HepG2 (cell line): ENCODE results near the gene DGAT2. TPM values are rescaled to one million over a fixed set of nuclear protein-coding genes. Genes with fewer than 3 reads are reported as not detected.

Source experiments
- GLI4 ChIP-seq: sonication (generic); formaldehyde crosslinking; IDR thresholded peaks from 2 replicates; pipeline ENCODE4 v1.5.1; 2020; ENCODE audit warnings: missing genetic modification reagents, mild to moderate bottlenecking, moderate library complexity, borderline replicate concordance
- NRL ChIP-seq: sonication (generic); formaldehyde crosslinking; IDR thresholded peaks from 2 replicates; pipeline ENCODE4 v1.5.0; 2020; ENCODE audit warnings: missing genetic modification reagents, mild to moderate bottlenecking, moderate library complexity, borderline replicate concordance
- RFX5 ChIP-seq: IDR thresholded peaks from 2 replicates; pipeline ENCODE4 v1.6.1; 2011; ENCODE audit warnings: low read depth, low read length, improper control_type of control experiment
- TEAD3 ChIP-seq: optimal IDR thresholded peaks from 2 replicates; pipeline ENCODE3; 2016; ENCODE audit warnings: borderline replicate concordance
- U2AF2 ChIP-seq: fragments of 200-400 bp; formaldehyde crosslinking; IDR thresholded peaks from 2 replicates; pipeline ENCODE4 v1.6.1; 2017; ENCODE audit warnings: low read depth, mild to moderate bottlenecking, low read length
- ZNF766 ChIP-seq: sonication (generic); formaldehyde crosslinking; IDR thresholded peaks from 2 replicates; pipeline ENCODE4 v1.5.0; 2020; ENCODE audit warnings: missing genetic modification reagents, borderline replicate concordance
- ZNF83 ChIP-seq: sonication (generic); formaldehyde crosslinking; IDR thresholded peaks from 2 replicates; pipeline ENCODE4 v1.4.0; 2020; ENCODE audit warnings: missing genetic modification reagents, mild to moderate bottlenecking, borderline replicate concordance
- polyA plus RNA-seq, 8 experiments: library from polyadenylated mRNA; depleted of rRNA in 3 of 8; stranded (reverse) in 7 of 8; unstranded in 1 of 8; fragments of >200 nt; fragmentation: Illumina TruSeq in 4 of 8; extraction: Trizol in 4 of 8; gene quantifications; 2 replicates each; pipeline versions ENCODE4 v1.2.1 to v1.2.3, GENCODE V29; 2011 to 2016; ENCODE audit warnings: low read depth in 4 of 8, missing spikeins in 1 of 8, mixed read lengths in 1 of 8; ENCODE audit not compliant: insufficient read depth in 1 of 8
- total RNA-seq, 5 experiments: library from RNA; depleted of rRNA; stranded (reverse); fragments of >200 nt; fragmentation: Illumina TruSeq; extraction: Trizol; gene quantifications; 2 replicates each; pipeline ENCODE4 v1.2.3, GENCODE V29; 2016; ENCODE audit warnings: low read depth in 1 of 5
- TF ChIP-seq, protein P1 (sequence below): sonication (generic); formaldehyde crosslinking; IDR thresholded peaks from 2 replicates; pipeline ENCODE4 v1.4.0; 2020; ENCODE audit warnings: missing genetic modification reagents, low read depth, mild to moderate bottlenecking, borderline replicate concordance
- TF ChIP-seq, protein P2 (sequence below): fragments of 450-650 bp; IDR thresholded peaks from 2 replicates; pipeline ENCODE4 v1.6.1; 2017
- TF ChIP-seq, protein P3 (sequence below): sonication (generic); formaldehyde crosslinking; IDR thresholded peaks from 2 replicates; pipeline ENCODE4 v1.4.0; 2020; ENCODE audit warnings: missing genetic modification reagents
- TF ChIP-seq, protein P4 (sequence below): sonication (generic); formaldehyde crosslinking; IDR thresholded peaks from 2 replicates; pipeline ENCODE4 v1.5.0; 2020; ENCODE audit warnings: mild to moderate bottlenecking, missing genetic modification reagents

DGAT2 gene
- total and polyA plus RNA-seq, 2 of the 13 experiments (the other 11 are each of a cell fraction or from before 2014, with no cell fraction given), result 39.0 to 65.6 TPM

DNA sequence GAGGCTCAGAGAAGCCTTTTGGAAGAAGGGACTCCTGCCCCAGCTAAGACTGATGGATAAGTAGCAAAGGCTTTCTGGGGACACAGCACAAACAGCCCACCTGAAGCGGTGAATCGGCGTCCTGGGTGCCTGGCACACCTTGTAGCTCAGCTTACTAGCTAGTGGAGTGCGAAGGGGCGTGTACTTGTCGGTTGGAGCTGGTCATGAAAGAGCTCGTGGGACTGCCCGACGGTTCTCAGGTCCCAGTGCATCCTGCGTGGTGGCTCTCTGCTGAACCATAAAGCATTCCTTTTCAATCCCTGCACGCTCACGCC lies 45.7 kb downstream of the DGAT2 start (continued):
- TF ChIP-seq GLI4 (CRISPR knock-in tag) (no peak), RFX5 (no peak), ZNF766 (CRISPR knock-in tag) (no peak), U2AF2 (no peak), NRL (0 out of 2 replicates have a peak, but pooled peaks have one; percentile 32), TEAD3 (CRISPR knock-in tag) (no peak), ZNF83 (CRISPR knock-in tag) (no peak)
- TF ChIP-seq, protein P1, sequence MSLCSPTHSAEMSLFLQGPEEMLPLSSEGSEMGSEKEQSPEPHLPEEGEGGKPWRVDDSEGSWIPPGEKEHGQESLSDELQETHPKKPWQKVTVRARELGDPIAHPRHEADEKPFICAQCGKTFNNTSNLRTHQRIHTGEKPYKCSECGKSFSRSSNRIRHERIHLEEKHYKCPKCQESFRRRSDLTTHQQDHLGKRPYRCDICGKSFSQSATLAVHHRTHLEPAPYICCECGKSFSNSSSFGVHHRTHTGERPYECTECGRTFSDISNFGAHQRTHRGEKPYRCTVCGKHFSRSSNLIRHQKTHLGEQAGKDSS, result peak; percentile 30; the same call in 1 of the 2 replicates
- TF ChIP-seq, protein P2, sequence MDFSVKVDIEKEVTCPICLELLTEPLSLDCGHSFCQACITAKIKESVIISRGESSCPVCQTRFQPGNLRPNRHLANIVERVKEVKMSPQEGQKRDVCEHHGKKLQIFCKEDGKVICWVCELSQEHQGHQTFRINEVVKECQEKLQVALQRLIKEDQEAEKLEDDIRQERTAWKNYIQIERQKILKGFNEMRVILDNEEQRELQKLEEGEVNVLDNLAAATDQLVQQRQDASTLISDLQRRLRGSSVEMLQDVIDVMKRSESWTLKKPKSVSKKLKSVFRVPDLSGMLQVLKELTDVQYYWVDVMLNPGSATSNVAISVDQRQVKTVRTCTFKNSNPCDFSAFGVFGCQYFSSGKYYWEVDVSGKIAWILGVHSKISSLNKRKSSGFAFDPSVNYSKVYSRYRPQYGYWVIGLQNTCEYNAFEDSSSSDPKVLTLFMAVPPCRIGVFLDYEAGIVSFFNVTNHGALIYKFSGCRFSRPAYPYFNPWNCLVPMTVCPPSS, result no peak
- TF ChIP-seq, protein P3, sequence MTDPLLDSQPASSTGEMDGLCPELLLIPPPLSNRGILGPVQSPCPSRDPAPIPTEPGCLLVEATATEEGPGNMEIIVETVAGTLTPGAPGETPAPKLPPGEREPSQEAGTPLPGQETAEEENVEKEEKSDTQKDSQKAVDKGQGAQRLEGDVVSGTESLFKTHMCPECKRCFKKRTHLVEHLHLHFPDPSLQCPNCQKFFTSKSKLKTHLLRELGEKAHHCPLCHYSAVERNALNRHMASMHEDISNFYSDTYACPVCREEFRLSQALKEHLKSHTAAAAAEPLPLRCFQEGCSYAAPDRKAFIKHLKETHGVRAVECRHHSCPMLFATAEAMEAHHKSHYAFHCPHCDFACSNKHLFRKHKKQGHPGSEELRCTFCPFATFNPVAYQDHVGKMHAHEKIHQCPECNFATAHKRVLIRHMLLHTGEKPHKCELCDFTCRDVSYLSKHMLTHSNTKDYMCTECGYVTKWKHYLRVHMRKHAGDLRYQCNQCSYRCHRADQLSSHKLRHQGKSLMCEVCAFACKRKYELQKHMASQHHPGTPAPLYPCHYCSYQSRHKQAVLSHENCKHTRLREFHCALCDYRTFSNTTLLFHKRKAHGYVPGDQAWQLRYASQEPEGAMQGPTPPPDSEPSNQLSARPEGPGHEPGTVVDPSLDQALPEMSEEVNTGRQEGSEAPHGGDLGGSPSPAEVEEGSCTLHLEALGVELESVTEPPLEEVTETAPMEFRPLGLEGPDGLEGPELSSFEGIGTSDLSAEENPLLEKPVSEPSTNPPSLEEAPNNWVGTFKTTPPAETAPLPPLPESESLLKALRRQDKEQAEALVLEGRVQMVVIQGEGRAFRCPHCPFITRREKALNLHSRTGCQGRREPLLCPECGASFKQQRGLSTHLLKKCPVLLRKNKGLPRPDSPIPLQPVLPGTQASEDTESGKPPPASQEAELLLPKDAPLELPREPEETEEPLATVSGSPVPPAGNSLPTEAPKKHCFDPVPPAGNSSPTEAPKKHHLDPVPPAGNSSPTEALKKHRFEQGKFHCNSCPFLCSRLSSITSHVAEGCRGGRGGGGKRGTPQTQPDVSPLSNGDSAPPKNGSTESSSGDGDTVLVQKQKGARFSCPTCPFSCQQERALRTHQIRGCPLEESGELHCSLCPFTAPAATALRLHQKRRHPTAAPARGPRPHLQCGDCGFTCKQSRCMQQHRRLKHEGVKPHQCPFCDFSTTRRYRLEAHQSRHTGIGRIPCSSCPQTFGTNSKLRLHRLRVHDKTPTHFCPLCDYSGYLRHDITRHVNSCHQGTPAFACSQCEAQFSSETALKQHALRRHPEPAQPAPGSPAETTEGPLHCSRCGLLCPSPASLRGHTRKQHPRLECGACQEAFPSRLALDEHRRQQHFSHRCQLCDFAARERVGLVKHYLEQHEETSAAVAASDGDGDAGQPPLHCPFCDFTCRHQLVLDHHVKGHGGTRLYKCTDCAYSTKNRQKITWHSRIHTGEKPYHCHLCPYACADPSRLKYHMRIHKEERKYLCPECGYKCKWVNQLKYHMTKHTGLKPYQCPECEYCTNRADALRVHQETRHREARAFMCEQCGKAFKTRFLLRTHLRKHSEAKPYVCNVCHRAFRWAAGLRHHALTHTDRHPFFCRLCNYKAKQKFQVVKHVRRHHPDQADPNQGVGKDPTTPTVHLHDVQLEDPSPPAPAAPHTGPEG, result 0 out of 2 replicates have a peak, but pooled peaks have one; percentile 30
- TF ChIP-seq, protein P4, sequence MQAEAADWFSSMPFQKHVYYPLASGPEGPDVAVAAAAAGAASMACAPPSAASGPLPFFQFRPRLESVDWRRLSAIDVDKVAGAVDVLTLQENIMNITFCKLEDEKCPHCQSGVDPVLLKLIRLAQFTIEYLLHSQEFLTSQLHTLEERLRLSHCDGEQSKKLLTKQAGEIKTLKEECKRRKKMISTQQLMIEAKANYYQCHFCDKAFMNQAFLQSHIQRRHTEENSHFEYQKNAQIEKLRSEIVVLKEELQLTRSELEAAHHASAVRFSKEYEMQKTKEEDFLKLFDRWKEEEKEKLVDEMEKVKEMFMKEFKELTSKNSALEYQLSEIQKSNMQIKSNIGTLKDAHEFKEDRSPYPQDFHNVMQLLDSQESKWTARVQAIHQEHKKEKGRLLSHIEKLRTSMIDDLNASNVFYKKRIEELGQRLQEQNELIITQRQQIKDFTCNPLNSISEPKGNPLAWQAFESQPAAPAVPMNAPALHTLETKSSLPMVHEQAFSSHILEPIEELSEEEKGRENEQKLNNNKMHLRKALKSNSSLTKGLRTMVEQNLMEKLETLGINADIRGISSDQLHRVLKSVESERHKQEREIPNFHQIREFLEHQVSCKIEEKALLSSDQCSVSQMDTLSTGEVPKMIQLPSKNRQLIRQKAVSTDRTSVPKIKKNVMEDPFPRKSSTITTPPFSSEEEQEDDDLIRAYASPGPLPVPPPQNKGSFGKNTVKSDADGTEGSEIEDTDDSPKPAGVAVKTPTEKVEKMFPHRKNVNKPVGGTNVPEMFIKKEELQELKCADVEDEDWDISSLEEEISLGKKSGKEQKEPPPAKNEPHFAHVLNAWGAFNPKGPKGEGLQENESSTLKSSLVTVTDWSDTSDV (CRISPR knock-in tag), result 0 out of 2 replicates have a peak, but pooled peaks have one; percentile 40
